SJCRH30 (cell line): Measurements from ENCODE around the gene DET1. TPM values are rescaled to one million over a fixed set of nuclear protein-coding genes. Genes with fewer than 3 reads are reported as not detected.
"Not testable (repeated sequence)": the region's sequence is repeated elsewhere in the genome, so short reads cannot be mapped to it uniquely, and the experiment has no call there.

Experiments used
- DNase-seq, 2 experiments: peaks; one replicate each; pipeline ENCODE4 v3.0.0-alpha.2; 2015 to 2020
- H3K27ac ChIP-seq: fragments of 250-450 bp; sonication (Bioruptor Pico); 2 replicates; pipeline ENCODE4 v1.5.1; 2020; ENCODE audit warnings: mild to moderate bottlenecking, moderate library complexity
- H3K27me3 ChIP-seq: fragments of 250-450 bp; sonication (Bioruptor Pico); 2 replicates; pipeline ENCODE4 v1.5.1; 2020; ENCODE audit warnings: mild to moderate bottlenecking, moderate library complexity
- H3K36me3 ChIP-seq: fragments of 250-450 bp; sonication (Bioruptor Pico); 2 replicates; pipeline ENCODE4 v1.5.1; 2020; ENCODE audit warnings: mild to moderate bottlenecking, moderate library complexity
- H3K4me1 ChIP-seq: fragments of 250-450 bp; sonication (Bioruptor Pico); 2 replicates; pipeline ENCODE4 v1.5.1; 2020; ENCODE audit warnings: mild to moderate bottlenecking, moderate library complexity
- H3K4me3 ChIP-seq: fragments of 250-450 bp; sonication (Bioruptor Pico); 2 replicates; pipeline ENCODE4 v1.5.1; 2020; ENCODE audit warnings: mild to moderate bottlenecking, moderate library complexity
- H3K9me3 ChIP-seq: fragments of 250-450 bp; sonication (Bioruptor Pico); replicated peaks from 2 replicates; pipeline ENCODE4 v1.5.1; 2020; ENCODE audit warnings: mild to moderate bottlenecking, moderate library complexity
- total RNA-seq: library from RNA; depleted of rRNA; stranded (reverse); fragments of >200 nt; shearing (Covaris generic); gene quantifications from 2 replicates; pipeline ENCODE4 v1.2.3, GENCODE V29; 2014; rRNA removed

Gene DET1
- total RNA-seq, 1 experiment from 2014 or later, result 8.2 TPM

DNA sequence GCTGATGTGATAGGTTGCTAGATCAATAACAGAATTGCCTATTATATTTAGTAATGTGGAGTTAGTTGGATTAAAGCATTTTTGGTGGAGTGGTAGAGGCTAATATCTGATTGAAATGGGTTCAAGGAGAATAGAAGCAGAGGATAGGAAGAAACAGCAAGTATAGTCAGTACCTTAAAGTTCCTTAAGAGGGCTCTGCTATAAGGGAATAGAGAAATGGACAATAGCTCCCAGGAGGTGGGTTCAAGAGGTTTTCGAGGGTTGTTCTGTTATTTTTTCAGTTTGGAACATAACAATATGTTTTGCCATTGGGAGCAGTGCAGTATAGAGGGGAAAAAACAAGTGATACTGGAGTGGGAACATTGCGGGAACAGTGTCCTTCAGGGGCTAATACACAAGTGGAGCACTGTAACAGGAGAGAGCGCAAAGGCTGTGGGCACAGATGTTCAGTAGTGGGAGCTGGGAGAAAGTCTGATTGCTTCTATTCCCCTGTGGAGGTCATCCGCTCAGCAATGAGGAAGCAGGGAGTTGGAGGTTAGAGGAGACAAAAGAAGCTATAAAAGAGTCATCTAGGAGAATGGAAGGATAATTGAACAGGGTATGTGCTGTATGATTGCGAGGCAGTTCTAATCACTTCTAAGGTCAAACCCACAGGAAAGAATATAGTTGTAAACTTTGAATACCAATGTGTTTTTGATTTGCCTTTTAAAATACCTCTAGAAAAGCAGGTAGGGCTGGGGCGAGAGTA, 75.7 kb downstream of the DET1 start:
- H3K27ac ChIP-seq, result no peak overlapping the region
- H3K4me1 ChIP-seq, result no peaks in the 10 kb centered on the region; the same call in 1 of the 2 replicates
- H3K4me3 ChIP-seq, result no peak overlapping the region
- peaks cover 24% of the 10 kb centered on the region for H3K36me3 ChIP-seq
- no peak for DNase-seq
- no peaks in the 10 kb centered on the region for H3K27me3 ChIP-seq
- H3K9me3 ChIP-seq, result no peaks in the 10 kb centered on the region

DNA sequence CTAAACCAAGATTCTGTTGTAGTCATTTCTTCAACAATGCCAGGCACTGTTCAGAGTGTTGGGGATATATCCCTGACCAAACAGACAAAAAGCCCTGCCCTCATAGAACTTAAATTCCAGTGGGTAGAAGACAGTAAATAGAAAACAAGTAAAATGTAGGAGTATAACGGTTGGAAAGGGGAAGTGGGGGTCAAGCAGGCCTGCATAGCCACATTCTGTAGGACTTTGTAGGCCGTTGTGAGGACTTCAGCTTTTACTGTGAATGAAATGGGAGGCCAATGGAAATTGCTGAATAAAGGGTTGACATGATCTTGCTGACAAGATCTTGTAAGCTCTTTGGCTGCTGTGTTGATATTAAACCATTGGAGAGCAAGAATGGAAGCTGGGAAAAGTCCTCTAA, 77.2 kb downstream of the DET1 start:
- Histone ChIP-seq H3K9me3 (no peaks in the 10 kb centered on the region), H3K36me3 (peaks cover 17% of the 10 kb centered on the region), H3K27ac (no peak overlapping the region), H3K27me3 (no peaks in the 10 kb centered on the region), H3K4me3 (no peak overlapping the region), H3K4me1 (no peaks in the 10 kb centered on the region; the same call in 1 of the 2 replicates)
- no peak for DNase-seq

DNA sequence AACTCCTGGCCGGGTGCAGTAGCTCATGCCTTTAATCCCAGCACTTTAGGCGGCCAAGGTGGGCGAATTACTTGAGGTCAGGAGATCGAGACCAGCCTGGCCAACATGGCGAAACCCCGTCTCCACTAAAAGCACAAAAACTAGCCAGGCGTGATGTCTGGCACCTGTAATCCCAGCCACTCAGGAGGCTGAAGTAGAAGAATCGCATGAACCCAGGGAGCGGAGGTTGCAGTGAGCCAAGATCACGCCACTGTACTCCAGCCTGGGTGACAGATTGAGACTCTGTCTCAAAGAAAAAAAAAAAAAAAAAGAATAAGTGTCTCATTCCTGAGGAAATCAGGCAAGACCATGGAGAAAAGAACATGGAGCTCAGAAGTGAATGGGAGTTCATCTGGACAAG, 77.8 kb downstream of the DET1 start:
- H3K9me3 ChIP-seq, H3K27ac ChIP-seq, DNase-seq, H3K4me1 ChIP-seq, H3K27me3 ChIP-seq: not testable (repeated sequence)
- H3K36me3 ChIP-seq, result peaks cover 18% of the 10 kb centered on the region
- peak overlapping the region; percentile 73 for H3K4me3 ChIP-seq

DNA sequence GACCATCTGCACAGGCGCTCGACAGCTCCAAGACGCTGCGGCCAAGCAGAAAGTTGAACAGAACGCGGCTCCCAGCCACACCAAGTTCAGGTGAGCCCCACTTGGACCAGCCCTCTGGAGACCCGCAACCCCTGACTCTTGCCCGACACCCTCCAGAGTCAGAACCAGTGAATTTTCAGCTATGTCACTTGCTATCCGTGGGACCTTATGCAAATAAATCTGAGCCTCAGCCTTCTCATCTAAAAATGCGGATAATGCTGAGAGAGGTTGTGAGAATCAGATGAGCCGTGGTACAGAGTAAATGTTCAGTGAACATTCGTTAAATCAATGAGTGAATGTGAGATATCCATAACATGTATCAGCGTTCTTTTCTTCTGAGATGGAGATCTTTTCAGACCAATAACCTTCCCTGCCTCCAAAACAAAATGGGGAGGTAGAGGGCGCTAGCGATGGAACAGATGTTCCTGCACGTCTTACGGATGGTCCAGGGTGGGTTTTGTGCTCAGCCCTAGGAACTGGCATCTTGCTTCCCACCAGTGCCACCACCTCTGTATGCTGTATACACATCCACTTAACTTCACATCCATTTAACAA, 78.4 kb downstream of the DET1 start:
- H3K4me1 ChIP-seq, result no peaks in the 10 kb centered on the region; the same call in 1 of the 2 replicates
- DNase-seq, result peak; percentile 53 to 67
- no peaks in the 10 kb centered on the region for H3K9me3 ChIP-seq
- peak overlapping the region; percentile 99 for H3K27ac ChIP-seq
- H3K36me3 ChIP-seq, result peaks cover 19% of the 10 kb centered on the region
- peak overlapping the region; percentile 73 for H3K4me3 ChIP-seq
- H3K27me3 ChIP-seq, result no peaks in the 10 kb centered on the region

DNA sequence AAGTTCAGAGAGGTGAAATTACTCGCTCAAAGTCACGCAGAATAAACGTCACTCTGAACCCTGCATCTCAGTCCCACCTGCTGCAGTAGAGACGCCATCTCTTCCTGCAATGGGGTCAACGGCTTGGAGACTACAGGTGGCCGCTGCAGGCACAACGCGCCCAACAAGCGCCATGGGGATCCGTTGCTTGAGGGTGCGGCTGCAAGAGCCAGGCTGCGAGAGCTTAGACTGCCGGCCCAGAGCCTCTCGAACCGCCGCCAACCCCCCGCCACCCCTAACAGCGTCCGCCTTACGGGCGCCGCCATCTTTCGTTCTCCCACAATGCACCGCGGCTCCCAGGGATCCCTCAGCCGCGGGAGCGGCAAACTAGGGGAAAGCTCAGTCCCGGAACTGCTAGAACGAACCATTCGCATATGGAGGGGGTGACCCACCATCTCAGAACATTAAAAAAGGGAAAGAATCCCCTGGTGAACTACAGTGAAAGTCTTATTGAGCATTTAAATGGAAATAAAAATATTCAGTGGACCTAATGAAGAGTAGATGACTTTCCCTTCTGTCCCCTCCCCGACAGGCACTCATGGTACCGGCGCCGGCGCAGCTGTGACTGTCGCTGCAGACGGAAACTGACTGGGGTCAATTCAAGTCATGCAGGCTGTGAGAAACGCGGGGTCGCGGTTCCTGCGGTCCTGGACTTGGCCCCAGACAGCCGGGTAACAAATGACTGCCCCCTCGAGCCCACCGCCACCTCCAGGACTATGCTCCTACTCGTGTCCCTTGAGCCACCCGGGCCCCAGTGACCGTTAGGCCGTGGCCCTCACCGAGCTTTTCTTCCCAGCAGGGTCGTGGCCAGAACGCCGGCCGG, 79.2 kb downstream of the DET1 start, which contains the start of the genes MRPL46 and MRPS11:
Gene MRPL46, minus strand, starts transcription at position 316 of the 862 bp plus-strand sequence. Its CDS starts 11 bp downstream, at position 305.
Gene MRPS11, plus strand, starts transcription at position 636 of the 862 bp plus-strand sequence. Its CDS starts 10 bp downstream, at position 646.
- H3K27me3 ChIP-seq, result no peaks in the 10 kb centered on the region
- H3K9me3 ChIP-seq, result no peaks in the 10 kb centered on the region
- peaks cover 16% of the 10 kb centered on the region for H3K36me3 ChIP-seq
- H3K4me1 ChIP-seq, result no peaks in the 10 kb centered on the region; the same call in 1 of the 2 replicates
- peak; percentile 89 to 94 for DNase-seq
- H3K4me3 ChIP-seq, result peak within 1 kb of the TSS; percentile 73
- peak within 1 kb of the TSS; percentile 99 for H3K27ac ChIP-seq

DNA sequence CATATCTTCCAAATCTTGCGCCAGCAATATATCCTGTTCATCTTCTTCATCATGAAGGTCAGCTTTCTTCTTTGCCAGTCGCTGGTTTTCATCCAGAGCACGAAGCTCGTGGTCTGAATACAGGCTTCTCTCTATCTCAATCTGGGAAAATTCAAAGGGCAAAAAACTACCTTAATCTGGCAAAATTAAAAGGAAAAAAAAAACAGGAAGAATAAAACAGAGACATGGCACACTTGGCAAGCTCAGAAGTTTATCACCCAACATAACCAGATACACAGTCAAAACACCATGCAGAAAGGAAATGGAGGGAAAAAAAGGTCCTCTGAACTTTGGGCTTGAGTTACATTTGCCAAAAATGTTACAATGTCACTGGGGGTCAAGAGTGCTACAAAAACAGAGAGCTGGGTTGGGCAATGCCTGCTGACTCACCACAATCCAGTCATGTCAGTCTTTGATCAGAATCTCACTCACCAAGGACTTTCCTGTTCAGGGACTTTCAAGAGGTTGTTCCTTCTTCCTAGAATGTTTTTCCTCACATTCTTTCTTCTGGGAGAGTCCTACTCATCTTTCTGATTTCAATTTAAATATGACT, 80.8 kb downstream of the DET1 start:
- Histone ChIP-seq H3K4me1 (no peaks in the 10 kb centered on the region; the same call in 1 of the 2 replicates), H3K4me3 (no peak overlapping the region), H3K27me3 (no peaks in the 10 kb centered on the region), H3K36me3 (peaks cover 17% of the 10 kb centered on the region), H3K27ac (no peak overlapping the region), H3K9me3 (no peaks in the 10 kb centered on the region)
- no peak for DNase-seq

DNA sequence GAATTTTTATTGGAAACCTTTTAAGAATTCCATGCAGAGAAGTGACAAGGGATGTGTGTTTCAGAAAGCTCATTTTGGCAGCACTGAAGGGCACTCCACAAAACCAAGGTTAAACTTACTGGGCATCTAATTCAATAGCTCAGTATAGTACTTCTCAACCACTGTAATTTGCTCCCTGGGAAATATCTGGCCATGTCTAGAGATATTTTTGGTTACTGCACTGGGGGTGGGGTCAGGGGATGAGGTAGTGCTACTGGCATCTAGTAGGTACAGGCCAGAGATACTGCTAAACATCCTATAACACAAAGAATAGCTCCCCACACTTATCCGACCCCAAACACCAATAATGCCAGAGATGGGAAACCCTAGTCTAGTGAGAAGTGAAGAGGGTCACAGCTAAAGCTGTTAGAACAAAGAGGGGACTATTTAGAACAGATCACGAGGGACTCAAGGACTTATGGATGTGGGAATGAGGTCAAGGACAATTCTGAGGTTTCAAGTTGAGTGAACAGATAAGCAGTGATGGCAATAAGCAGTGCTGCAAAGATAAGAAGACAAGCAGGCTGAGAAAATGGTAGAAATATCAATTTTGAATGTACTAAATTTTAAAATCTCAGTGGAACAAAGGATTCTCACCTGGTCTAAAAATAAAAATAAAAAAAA, 82.5 kb downstream of the DET1 start:
- Histone ChIP-seq H3K27me3 (no peaks in the 10 kb centered on the region), H3K4me1 (no peaks in the 10 kb centered on the region), H3K9me3 (no peaks in the 10 kb centered on the region), H3K27ac (no peak overlapping the region), H3K36me3 (peaks cover 18% of the 10 kb centered on the region), H3K4me3 (no peak overlapping the region)
- no peak for DNase-seq

Other genes with a start within 250 kb of the DET1 start
- gene MRPL46, start 79.3 kb downstream of the DET1 start, total RNA-seq, result 32.1 and 34.1 TPM in 2 replicates
- 63.9 and 65.9 TPM in 2 replicates for gene MRPS11, start 79.0 kb downstream of the DET1 start, total RNA-seq
- 71.1 and 76.5 TPM in 2 replicates for gene AEN, start 74.7 kb upstream of the DET1 start, total RNA-seq
- gene ISG20, start 92.3 kb upstream of the DET1 start, total RNA-seq, result 0.97 and 1.0 TPM in 2 replicates